Measurements from ENCODE around the gene ARHGEF10L. TPM values are rescaled to one million over a fixed set of nuclear protein-coding genes. Genes with fewer than 3 reads are reported as not detected.
A peak's percentile ranks its signal among the peaks of the same experiment; 100 is the strongest.

ARHGEF10L gene
- total and polyA plus RNA-seq, 4 donors: 15.0 to 43.4 (median 24.3) TPM

GRCh38 chr1:17546946-17547670 is 7.6 kb downstream of the ARHGEF10L start:
- WGBS, 2 donors: 89 to 95% methylated on average over 8 of the region's 8 CpGs
- TF ChIP-seq CTCF (IDR thresholded peaks at IDR 0.05; ENCODE audit: control extremely low read depth, extremely low read depth): no peak
- H3K36me3 ChIP-seq (ENCODE audit: control insufficient read depth in 4 of 4, insufficient read depth in 4 of 4, low read length in 4 of 4): no peaks in the 10 kb centered on the region
- H3K27ac ChIP-seq (ENCODE audit: low read depth in 1 of 2, low read length in 1 of 2): no peak overlapping the region
- no peak overlapping the region for H3K9ac ChIP-seq (ENCODE audit: insufficient read depth in 1 of 2, low read length in 2 of 2)
- peaks cover 0 to 14% (median 2%) of the 10 kb centered on the region in 5 donors for H3K4me1 ChIP-seq (ENCODE audit: control insufficient read depth in 5 of 5, insufficient read depth in 5 of 5, low read length in 5 of 5)
- H3K4me3 ChIP-seq: no peak overlapping the region
- no peaks in the 10 kb centered on the region for H3K9me3 ChIP-seq (ENCODE audit: control insufficient read depth in 4 of 4, insufficient read depth in 3 of 4, low read length in 3 of 4)
- ATAC-seq (ENCODE audit: insufficient read depth, low FRiP score): no peak
- H3K27me3 ChIP-seq (ENCODE audit: control insufficient read depth in 3 of 3, insufficient read depth in 3 of 3, low read length in 2 of 3): no peaks in the 10 kb centered on the region
- no peak for DNase-seq

GRCh38 chr1:17549384-17549783 is 9.9 kb downstream of the ARHGEF10L start:
- Histone ChIP-seq H3K36me3 (ENCODE audit: control insufficient read depth in 4 of 4, insufficient read depth in 4 of 4, low read length in 4 of 4) (no peaks in the 10 kb centered on the region), H3K9me3 (ENCODE audit: control insufficient read depth in 4 of 4, insufficient read depth in 3 of 4, low read length in 3 of 4) (no peaks in the 10 kb centered on the region), H3K27ac (ENCODE audit: low read depth in 1 of 2, low read length in 1 of 2) (no peak overlapping the region), H3K4me3 (no peak overlapping the region), H3K9ac (ENCODE audit: insufficient read depth in 1 of 2, low read length in 2 of 2) (no peak overlapping the region), H3K4me1 (ENCODE audit: control insufficient read depth in 5 of 5, insufficient read depth in 5 of 5, low read length in 5 of 5) (peaks cover 0 to 14% (median 2%) of the 10 kb centered on the region in 5 donors), H3K27me3 (ENCODE audit: control insufficient read depth in 3 of 3, insufficient read depth in 3 of 3, low read length in 2 of 3) (no peaks in the 10 kb centered on the region)
- WGBS, 2 donors: 87 to 90% methylated on average over 3 of the region's 3 CpGs
- ATAC-seq (ENCODE audit: insufficient read depth, low FRiP score) (no peak), DNase-seq (no peak)
- no peak for TF ChIP-seq CTCF (IDR thresholded peaks at IDR 0.05; ENCODE audit: control extremely low read depth, extremely low read depth)

DNA sequence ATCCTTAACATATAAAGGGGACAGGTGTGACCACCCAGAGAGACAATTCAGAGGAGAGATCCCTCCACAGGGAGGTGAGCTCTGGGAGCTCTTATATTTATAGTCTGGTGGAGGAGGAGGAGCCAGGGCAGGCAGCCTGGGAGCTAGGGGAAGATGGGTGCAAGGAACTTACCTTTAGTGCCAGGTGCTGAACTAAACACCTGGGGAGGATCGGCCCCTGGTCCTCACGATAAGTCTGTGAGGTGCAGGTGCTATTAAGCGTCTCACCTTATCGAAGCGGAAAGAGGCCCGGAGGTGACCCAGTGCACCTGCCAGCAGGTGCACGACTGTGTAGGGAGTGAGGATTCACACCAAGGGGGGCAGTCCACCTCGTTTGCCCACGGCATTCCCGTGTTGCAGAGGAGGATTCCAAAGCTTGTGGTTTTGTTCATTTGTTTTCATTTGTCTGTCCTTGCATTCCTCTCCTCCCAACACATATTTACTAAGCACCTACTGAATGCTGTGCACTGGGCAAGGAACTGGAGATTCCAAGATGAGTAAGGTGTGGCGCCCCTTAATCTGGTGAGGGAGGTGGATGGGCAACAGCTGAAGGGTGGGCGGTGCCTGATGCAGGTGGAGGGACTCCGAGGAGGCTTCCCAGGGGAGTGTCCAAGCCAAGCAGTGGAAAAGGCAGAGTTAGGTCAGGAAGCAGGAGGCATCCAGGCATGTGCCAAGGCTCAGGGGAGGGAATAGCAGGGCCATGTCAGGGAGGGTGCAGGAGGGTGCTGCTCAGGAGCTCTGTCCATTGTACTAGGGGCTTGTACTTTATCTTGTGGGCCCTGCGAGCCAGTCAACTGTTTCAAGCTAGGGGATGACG is 11.5 kb downstream of the ARHGEF10L start:
- peak overlapping the region in 1 of 2 donors; percentile 37 for H3K27ac ChIP-seq (ENCODE audit: low read depth in 1 of 2, low read length in 1 of 2)

More for the DNA sequence above, 11.5 kb downstream of the ARHGEF10L start:
- Histone ChIP-seq H3K4me3 (no peak overlapping the region), H3K36me3 (ENCODE audit: control insufficient read depth in 4 of 4, insufficient read depth in 4 of 4, low read length in 4 of 4) (no peaks in the 10 kb centered on the region), H3K27me3 (ENCODE audit: control insufficient read depth in 3 of 3, insufficient read depth in 3 of 3, low read length in 2 of 3) (no peaks in the 10 kb centered on the region), H3K4me1 (ENCODE audit: control insufficient read depth in 5 of 5, insufficient read depth in 5 of 5, low read length in 5 of 5) (peaks cover 0 to 7% (median 0%) of the 10 kb centered on the region in 5 donors), H3K9me3 (ENCODE audit: control insufficient read depth in 4 of 4, insufficient read depth in 3 of 4, low read length in 3 of 4) (no peaks in the 10 kb centered on the region), H3K9ac (ENCODE audit: insufficient read depth in 1 of 2, low read length in 2 of 2) (no peak overlapping the region)
- DNase-seq (no peak), ATAC-seq (ENCODE audit: insufficient read depth, low FRiP score) (no peak)
- TF ChIP-seq CTCF (IDR thresholded peaks at IDR 0.05; ENCODE audit: control extremely low read depth, extremely low read depth): no peak
- WGBS, 2 donors: 63 to 72% methylated on average over 15 of the region's 15 CpGs

Data from lung (tissue), 12 donors.